ENCODE data around the gene KRTAP2-1.

- TF ChIP-seq CTCF (IDR thresholded peaks at IDR 0.05 in 8 of 11, conservative IDR thresholded peaks at IDR 0.05 in 3 of 11) (no peak), POLR2AphosphoS5 (IDR thresholded peaks at IDR 0.05) (no peak), POLR2A (IDR thresholded peaks at IDR 0.05) (no peak)
Observed at GRCh38 chr17:41049110-41049509, 2.0 kb upstream of the KRTAP2-1 start.
